ENCODE data around the gene CDH12.
"Not testable (repeated sequence)": the region's sequence is repeated elsewhere in the genome, so short reads cannot be mapped to it uniquely, and the experiment has no call there.

The CDH12 gene

DNA sequence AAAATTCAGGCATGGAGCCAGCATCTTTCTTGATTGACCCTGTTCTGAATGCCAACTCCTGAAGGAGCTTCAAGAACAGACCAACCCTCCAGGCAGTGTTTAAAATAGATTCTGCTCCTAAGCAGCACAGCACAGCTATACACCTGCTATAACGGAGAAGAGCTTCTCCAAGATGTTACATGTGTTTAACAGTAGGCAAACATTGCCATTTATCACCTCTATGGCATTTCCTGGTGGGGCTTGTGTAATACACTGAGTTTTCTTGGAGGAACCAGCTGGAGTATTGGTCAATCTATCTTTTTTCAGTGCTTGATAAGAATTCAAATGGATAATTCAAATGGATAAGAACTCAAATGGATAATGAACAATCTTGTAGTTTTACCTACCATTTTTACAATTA lies 615.1 kb downstream of the CDH12 start:
- H3K4me3 ChIP-seq (ENCODE audit: control insufficient read depth, low read depth, low read length) = no peak overlapping the region
- TF ChIP-seq, protein P1, sequence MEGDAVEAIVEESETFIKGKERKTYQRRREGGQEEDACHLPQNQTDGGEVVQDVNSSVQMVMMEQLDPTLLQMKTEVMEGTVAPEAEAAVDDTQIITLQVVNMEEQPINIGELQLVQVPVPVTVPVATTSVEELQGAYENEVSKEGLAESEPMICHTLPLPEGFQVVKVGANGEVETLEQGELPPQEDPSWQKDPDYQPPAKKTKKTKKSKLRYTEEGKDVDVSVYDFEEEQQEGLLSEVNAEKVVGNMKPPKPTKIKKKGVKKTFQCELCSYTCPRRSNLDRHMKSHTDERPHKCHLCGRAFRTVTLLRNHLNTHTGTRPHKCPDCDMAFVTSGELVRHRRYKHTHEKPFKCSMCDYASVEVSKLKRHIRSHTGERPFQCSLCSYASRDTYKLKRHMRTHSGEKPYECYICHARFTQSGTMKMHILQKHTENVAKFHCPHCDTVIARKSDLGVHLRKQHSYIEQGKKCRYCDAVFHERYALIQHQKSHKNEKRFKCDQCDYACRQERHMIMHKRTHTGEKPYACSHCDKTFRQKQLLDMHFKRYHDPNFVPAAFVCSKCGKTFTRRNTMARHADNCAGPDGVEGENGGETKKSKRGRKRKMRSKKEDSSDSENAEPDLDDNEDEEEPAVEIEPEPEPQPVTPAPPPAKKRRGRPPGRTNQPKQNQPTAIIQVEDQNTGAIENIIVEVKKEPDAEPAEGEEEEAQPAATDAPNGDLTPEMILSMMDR (conservative IDR thresholded peaks at IDR 0.05; ENCODE audit: control insufficient read depth, insufficient read depth, low read depth, low read length) = no peak
- no peak for DNase-seq (ENCODE audit: low read depth)

DNA sequence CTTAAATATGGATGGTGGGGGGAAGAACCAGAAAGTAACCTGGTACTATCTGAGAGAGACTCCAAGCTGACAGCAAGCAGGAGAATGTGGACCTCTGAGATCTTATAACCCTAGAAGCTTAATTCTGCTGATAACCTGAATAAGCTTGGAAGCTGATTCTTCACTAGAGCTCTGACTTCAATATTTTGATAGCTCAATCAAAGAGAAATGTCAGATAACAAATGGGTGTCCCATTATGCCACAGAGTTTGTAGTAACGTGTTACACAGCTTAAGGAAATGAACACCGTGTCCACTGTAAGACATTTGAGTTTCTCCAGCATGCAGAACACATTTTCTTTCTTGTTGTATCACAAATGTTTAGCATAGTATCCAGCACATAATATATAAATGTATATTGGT lies 626.7 kb downstream of the CDH12 start:
- no peak for DNase-seq (ENCODE audit: low read depth)
- no peak overlapping the region for H3K4me3 ChIP-seq (ENCODE audit: control insufficient read depth, low read depth, low read length)
- TF ChIP-seq, protein P1 (conservative IDR thresholded peaks at IDR 0.05; ENCODE audit: control insufficient read depth, insufficient read depth, low read depth, low read length) = no peak

DNA sequence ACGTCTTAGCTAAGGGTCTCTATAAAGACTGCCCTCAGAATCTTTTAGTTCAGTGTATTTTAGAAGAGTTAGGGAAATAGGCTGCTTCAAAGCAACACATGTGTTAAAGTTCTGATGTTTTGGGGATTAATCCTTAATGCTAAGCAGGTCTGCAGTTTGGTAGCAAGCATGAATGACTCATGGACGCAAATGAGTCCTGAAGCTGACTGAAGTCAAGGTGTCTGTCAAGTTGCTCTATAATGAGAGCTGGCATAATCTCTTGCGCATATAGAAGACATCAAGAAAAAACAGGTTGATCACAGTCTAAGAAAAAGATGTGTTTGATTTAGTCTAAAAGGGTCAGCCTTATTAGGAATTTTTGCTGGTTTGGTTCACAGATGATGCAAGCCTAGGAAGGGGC lies 630.1 kb downstream of the CDH12 start:
- no peak for DNase-seq (ENCODE audit: low read depth)
- H3K4me3 ChIP-seq (ENCODE audit: control insufficient read depth, low read depth, low read length) = no peak overlapping the region
- TF ChIP-seq, protein P1 (conservative IDR thresholded peaks at IDR 0.05; ENCODE audit: control insufficient read depth, insufficient read depth, low read depth, low read length) = no peak

DNA sequence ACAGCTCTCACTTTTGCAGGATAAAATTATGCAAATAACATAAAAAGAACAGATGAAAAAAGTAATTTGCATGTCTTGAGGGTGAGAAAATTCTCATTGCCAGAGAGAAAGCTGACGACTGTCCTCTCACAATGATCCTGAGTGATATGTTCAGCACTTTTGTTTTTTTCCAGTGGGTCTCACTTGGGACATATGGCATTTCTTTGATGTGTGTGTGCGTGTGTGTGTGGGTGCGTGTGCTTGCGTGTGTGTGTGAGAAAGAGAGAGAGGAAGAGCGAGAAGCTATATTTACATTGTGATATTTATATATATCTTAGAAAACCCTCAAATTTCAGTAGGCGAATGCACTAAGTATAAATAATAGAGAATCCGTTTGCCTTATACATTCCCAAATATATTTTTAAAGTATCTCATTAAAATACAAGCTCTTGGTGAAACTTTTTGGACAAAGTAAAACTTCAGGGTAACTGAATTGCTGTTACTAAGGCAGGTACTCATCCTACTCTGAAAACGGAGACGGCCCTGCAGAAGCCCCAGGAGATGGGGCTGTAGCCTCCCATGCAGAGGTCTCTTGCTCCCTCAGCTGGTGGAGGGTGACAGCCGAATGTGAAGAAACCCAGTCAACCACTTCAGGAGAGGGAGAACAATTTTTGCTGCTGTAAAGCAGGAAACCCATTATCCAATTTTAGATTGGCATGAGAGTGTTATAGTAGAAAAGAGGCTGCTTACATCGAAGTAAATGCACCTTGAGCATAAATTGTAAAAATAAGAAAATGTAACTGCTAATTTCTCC lies 639.2 kb downstream of the CDH12 start:
- H3K4me3 ChIP-seq (ENCODE audit: control insufficient read depth, low read depth, low read length); DNase-seq (ENCODE audit: low read depth): not testable (repeated sequence)

DNA sequence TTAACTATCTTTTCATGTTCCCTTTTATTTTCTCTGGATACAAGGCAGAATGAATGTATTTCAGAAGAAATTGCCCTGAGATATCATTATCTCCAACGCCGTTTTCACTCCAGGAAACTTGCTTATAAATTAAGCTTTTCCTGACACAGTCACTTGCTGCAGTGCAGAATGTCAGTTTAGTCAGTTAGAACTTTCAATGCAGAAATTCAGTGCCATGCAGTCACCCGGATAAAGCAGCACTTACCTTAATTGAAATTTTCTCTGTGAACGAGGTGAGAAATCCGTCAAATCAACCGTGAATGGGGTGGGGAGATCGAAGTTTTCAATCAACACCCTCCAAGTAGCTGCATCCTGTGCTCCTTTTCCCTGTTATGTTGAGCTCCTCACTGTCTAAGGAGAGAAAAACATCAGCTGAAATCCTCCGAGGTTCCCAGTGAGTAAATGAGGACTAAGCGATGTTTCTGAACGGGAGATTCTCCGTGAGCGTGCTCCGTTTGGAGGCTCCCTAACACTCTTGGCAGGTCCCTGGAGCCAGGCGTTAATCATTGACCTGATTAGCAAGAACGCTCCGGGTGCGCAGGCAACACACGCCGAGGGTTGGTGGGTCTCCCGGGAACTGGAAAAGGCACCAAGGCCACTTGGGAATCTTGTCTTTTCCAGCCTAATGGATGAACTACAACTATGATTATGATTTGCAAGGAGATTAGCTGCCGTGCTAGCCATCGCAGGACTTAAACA lies 640.7 kb downstream of the CDH12 start:
- DNase-seq (ENCODE audit: low read depth); H3K4me3 ChIP-seq (ENCODE audit: control insufficient read depth, low read depth, low read length): not testable (repeated sequence)

DNA sequence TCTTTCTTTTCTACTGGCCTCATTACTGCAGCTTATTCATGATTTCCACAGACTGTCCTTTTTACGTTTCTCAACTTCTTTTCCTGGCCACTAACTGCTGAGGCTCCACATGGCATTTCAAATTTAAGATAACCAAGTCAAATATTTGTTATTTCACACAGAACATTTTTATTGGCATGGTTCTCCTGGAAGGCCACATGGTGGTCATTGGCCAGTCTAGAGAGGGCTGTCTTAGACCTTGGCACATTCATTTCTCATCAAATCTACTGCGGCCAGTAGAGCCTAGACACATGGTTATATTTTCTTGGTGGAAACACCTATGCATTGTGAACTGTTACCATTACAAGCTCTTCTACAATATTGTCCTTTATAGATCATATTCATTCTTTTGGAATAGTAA lies 644.7 kb downstream of the CDH12 start:
- not testable (repeated sequence) for DNase-seq (ENCODE audit: low read depth); H3K4me3 ChIP-seq (ENCODE audit: control insufficient read depth, low read depth, low read length)

DNA sequence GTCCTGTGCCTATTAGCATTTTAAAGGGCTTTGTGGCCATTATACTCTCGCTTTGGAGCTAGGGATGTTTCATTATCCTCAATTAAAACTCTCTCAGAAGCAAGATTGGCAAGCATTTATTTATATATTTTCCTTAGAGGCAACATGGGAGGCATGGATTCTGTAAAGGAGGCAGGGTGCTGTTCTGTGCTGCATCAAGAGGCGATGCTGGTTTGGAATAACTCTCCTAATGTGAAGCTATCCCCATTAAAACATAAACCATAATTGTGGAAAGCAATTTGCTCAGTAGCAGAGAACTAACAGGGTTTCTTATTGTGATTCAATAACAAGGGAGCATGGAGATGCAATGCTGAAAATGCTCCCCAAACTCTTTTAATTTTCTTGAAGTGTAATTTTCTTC lies 664.5 kb downstream of the CDH12 start:
- not testable (repeated sequence) for DNase-seq (ENCODE audit: low read depth)

DNA sequence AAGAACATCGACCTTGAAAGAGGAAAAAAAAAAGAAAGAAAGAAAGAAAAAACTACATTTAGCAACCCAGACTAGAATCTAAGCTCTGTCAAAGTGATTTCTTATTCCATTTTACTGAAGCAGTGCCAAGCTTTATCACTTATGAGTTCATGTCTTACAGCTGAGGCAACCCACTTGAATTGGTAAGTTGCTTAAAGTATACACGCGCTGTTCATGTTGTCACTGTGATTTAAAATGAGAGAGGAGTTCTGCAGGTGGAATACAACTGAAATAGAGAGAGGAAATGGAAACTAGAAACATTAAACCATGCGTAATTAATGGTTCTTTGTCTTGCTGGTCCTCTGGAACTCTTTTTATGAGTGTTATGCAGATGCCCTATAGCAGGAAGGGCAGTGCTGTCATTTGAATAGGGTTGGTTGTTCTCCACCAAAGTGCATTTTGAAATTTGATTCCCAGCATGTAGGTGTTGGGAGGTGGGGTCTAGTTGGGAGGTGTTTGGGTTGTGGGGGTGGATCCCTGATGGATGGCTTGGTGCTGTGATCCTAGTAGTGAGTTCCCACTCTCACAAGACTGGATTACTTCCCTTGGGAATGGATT lies 665.4 kb downstream of the CDH12 start:
- H3K4me3 ChIP-seq (ENCODE audit: control insufficient read depth, low read depth, low read length); DNase-seq (ENCODE audit: low read depth): not testable (repeated sequence)

More for the DNA sequence above, 664.5 kb downstream of the CDH12 start:
- H3K4me3 ChIP-seq (ENCODE audit: control insufficient read depth, low read depth, low read length) = not testable (repeated sequence)

DNA sequence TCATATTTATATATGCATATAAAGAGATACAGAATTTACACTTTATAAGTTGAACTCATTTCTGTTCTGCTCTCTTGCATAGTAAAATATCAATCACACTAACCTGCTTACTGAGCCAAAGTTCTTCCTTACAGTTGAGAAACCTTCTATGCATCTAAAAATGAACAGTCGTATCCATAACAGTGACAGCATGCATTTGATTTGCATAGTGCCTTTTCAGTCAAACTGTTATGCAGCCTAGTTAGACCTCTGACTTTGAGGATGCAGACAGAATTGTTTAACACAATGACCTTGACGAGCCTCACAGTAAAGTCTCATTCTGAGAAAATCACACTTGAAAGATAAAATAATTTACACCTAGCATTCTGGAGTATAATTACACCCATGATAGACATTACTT lies 683.9 kb downstream of the CDH12 start:
- DNase-seq (ENCODE audit: low read depth); H3K4me3 ChIP-seq (ENCODE audit: control insufficient read depth, low read depth, low read length): not testable (repeated sequence)

DNA sequence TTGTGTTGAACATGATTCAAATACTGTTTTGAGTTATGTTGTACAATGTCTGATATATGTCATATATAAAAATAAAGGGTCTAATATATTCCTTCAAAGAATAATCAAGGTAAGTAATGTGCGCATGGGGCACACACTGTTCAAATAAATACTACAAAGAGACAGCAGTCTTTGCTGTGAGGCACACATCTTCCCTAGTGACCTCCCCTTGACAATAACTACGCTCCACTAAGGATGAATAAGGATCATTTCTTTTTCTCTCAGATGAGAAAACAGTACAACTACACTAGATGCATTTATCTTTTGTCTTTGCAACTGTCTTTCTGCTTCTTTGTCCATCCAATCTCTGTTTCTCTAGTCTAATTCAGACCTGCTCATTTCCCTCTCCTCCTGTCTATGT lies 684.4 kb downstream of the CDH12 start:
- DNase-seq (ENCODE audit: low read depth); H3K4me3 ChIP-seq (ENCODE audit: control insufficient read depth, low read depth, low read length): not testable (repeated sequence)

DNA sequence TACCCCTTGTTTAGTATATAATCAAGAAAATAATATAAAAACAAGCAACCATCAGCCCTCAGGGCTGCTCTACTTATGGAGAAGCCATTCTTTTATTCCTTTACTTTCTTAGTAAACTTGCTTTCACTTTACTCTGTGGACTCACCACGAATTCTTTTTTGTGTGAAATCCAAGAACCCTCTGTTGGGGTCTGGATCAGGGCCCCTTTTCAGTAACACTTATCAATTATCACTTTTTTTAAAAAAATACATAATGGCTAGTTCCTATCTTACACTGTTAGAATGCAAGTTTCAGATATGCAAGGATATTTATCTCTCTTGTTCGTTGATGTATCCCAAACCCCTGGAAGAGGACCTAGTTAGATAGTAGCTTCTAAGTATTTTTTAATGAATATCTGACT lies 687.2 kb downstream of the CDH12 start:
- DNase-seq (ENCODE audit: low read depth) = not testable (repeated sequence)

DNA sequence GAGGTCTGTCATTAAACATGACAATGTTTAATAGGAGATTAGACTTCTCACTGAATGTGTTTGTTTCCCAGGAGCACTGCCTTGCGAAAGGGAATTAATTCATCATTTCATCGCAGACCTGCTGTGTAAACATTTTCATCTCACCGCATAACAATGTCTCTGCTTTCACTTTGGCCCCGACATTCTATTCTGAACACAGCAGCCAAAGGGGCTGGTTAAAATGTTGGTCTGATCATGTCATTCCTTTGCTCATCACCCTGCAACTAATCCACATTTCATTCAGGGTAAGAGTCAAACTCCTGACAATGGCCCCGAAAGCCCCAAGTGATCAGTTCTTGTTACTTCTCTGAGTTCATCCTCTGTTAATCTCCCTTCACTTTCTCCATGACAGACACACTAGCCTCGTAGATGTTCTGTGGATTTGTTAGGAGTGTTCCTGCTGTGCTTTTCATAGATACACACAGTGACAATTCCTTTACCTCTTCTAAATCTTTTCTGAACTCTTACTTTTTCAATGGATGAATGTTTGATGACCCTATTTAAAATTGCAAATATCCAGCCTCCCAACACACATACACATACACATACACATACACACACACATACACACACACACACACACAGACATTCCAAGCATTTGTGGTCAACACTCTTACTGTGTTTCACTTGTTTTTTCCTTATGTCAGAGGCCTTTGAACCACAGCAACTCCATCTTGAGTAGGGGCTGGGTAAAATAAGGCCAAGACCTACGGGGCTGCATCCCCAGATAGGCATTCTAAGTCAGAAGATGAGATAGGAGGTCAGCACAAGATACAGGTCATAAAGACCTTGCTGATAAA lies 688.0 kb downstream of the CDH12 start:
- not testable (repeated sequence) for H3K4me3 ChIP-seq (ENCODE audit: control insufficient read depth, low read depth, low read length); DNase-seq (ENCODE audit: low read depth)

More for the DNA sequence above, 687.2 kb downstream of the CDH12 start:
- H3K4me3 ChIP-seq (ENCODE audit: control insufficient read depth, low read depth, low read length) = not testable (repeated sequence)

DNA sequence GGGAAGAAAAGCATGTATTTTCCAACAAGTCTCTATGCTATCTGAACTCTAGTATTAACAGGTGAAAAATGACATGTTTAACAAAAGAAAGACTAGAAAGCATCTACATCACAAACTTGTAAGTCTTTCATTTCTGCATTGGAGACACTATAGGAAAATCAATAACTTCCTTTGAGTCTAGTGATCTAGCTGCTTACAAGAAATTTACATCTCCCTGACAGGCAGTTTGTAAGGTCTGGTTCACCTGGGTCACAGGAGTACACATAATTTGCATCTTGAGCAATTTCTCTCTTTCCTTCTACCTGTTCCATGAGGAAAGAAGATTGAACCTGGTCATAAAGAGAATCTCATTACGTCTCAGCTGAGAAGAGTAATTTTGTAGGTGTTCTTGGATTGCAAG lies 696.2 kb downstream of the CDH12 start:
- H3K4me3 ChIP-seq (ENCODE audit: control insufficient read depth, low read depth, low read length); DNase-seq (ENCODE audit: low read depth): not testable (repeated sequence)

DNA sequence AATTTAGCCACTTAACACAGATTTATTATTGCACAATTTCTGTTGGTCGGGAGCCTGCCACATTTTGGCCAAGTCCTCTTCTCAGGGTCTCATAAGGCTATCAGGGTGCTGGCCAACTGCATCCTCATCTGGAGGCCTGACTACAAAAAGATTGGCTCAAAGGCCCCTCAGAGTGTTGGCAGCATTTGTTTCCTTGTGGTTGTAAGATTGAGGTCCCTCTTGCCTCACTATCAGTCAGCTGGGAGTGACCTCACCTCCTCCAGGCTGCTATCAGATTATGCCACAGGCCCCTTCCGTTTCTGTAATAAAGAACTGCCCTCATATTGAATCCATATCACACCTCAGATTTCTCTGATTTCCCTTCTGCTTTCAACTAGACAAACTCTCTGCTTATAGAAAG lies 698.4 kb downstream of the CDH12 start:
- DNase-seq (ENCODE audit: low read depth); H3K4me3 ChIP-seq (ENCODE audit: control insufficient read depth, low read depth, low read length): not testable (repeated sequence)

Measured in fibroblast of mammary gland (primary cell).